HepG2 (cell line): Measurements from ENCODE around the gene RASSF4. TPM values are rescaled to one million over a fixed set of nuclear protein-coding genes. Genes with fewer than 3 reads are reported as not detected.

Experiments
- CCAR2 ChIP-seq: fragments of 200-400 bp; formaldehyde crosslinking; optimal IDR thresholded peaks from 2 replicates; pipeline ENCODE3; 2018; ENCODE audit warnings: low read depth, mild to moderate bottlenecking, low read length, moderate library complexity
- KLF11 ChIP-seq: IDR thresholded peaks from 2 replicates; pipeline ENCODE4 v1.6.1; 2016; ENCODE audit warnings: missing compliant biosample characterization
- MTA1 ChIP-seq: sonication (generic); formaldehyde crosslinking; IDR thresholded peaks from 2 replicates; pipeline ENCODE4 v1.4.0; 2020; ENCODE audit warnings: missing genetic modification reagents, mild to moderate bottlenecking, borderline replicate concordance
- NCOA1 ChIP-seq: sonication (generic); formaldehyde crosslinking; IDR thresholded peaks from 2 replicates; pipeline ENCODE4 v1.9.0; 2021; ENCODE audit warnings: missing genetic modification reagents
- PHF5A ChIP-seq: IDR thresholded peaks from one replicate; pipeline ENCODE4 v1.6.1; 2018; ENCODE audit warnings: low read depth, missing genetic modification reagents; ENCODE audit not compliant: unreplicated experiment
- SYNCRIP ChIP-seq: fragments of 200-400 bp; formaldehyde crosslinking; IDR thresholded peaks from 2 replicates; pipeline ENCODE4 v1.6.1; 2018; ENCODE audit warnings: mild to moderate bottlenecking, low read depth, low read length; ENCODE audit not compliant: insufficient read depth
- ZNF484 ChIP-seq: sonication (generic); formaldehyde crosslinking; IDR thresholded peaks from 2 replicates; pipeline ENCODE4 v1.5.1; 2020; ENCODE audit warnings: mild to moderate bottlenecking, low read depth, missing genetic modification reagents, borderline replicate concordance
- ZNF572 ChIP-seq: sonication (generic); formaldehyde crosslinking; IDR thresholded peaks from 2 replicates; pipeline ENCODE4 v1.5.1; 2020; ENCODE audit warnings: mild to moderate bottlenecking, missing genetic modification reagents
- polyA plus RNA-seq, 8 experiments: library from polyadenylated mRNA; depleted of rRNA in 3 of 8; stranded (reverse) in 7 of 8; unstranded in 1 of 8; fragments of >200 nt; fragmentation: Illumina TruSeq in 4 of 8; extraction: Trizol in 4 of 8; gene quantifications; 2 replicates each; pipeline versions ENCODE4 v1.2.1 to v1.2.3, GENCODE V29; 2011 to 2016; ENCODE audit warnings: low read depth in 4 of 8, missing spikeins in 1 of 8, mixed read lengths in 1 of 8; ENCODE audit not compliant: insufficient read depth in 1 of 8
- total RNA-seq, 5 experiments: library from RNA; depleted of rRNA; stranded (reverse); fragments of >200 nt; fragmentation: Illumina TruSeq; extraction: Trizol; gene quantifications; 2 replicates each; pipeline ENCODE4 v1.2.3, GENCODE V29; 2016; ENCODE audit warnings: low read depth in 1 of 5
- TF ChIP-seq, protein P1 (sequence below): sonication (generic); formaldehyde crosslinking; IDR thresholded peaks from 2 replicates; pipeline ENCODE4 v1.4.0; 2020; ENCODE audit warnings: missing genetic modification reagents
- TF ChIP-seq, protein P2 (sequence below): sonication (generic); formaldehyde crosslinking; IDR thresholded peaks from 2 replicates; pipeline ENCODE4 v1.4.0; 2020; ENCODE audit warnings: mild to moderate bottlenecking, missing genetic modification reagents
- TF ChIP-seq, protein P3 (sequence below): sonication (generic); formaldehyde crosslinking; IDR thresholded peaks from 2 replicates; pipeline ENCODE4 v1.9.0; 2021; ENCODE audit warnings: missing genetic modification reagents, borderline replicate concordance
- TF ChIP-seq, protein P4 (sequence below): sonication (generic); formaldehyde crosslinking; IDR thresholded peaks from 2 replicates; pipeline ENCODE4 v1.8.0; 2022; ENCODE audit warnings: mild to moderate bottlenecking, missing genetic modification reagents; ENCODE audit not compliant: insufficient replicate concordance
- TF ChIP-seq, protein P5 (sequence below): sonication (generic); formaldehyde crosslinking; IDR thresholded peaks from 2 replicates; pipeline ENCODE4 v1.4.0; 2020; ENCODE audit warnings: missing genetic modification reagents
- TF ChIP-seq, protein P6 (sequence below), 2 experiments: sonication (generic) in 1 of 2; formaldehyde crosslinking in 1 of 2; IDR thresholded peaks; 2 replicates each; pipeline versions ENCODE4 v1.6.1 to v1.9.0; 2014 to 2022; ENCODE audit warnings: antibody characterized with exemption in 1 of 2, borderline replicate concordance in 1 of 2, inconsistent platforms in 1 of 2, low read depth in 1 of 2, missing genetic modification reagents in 1 of 2

Gene RASSF4
- total and polyA plus RNA-seq, 2 of the 13 experiments (the other 11 are each of a cell fraction or from before 2014, with no cell fraction given): 34.0 to 51.7 TPM

DNA sequence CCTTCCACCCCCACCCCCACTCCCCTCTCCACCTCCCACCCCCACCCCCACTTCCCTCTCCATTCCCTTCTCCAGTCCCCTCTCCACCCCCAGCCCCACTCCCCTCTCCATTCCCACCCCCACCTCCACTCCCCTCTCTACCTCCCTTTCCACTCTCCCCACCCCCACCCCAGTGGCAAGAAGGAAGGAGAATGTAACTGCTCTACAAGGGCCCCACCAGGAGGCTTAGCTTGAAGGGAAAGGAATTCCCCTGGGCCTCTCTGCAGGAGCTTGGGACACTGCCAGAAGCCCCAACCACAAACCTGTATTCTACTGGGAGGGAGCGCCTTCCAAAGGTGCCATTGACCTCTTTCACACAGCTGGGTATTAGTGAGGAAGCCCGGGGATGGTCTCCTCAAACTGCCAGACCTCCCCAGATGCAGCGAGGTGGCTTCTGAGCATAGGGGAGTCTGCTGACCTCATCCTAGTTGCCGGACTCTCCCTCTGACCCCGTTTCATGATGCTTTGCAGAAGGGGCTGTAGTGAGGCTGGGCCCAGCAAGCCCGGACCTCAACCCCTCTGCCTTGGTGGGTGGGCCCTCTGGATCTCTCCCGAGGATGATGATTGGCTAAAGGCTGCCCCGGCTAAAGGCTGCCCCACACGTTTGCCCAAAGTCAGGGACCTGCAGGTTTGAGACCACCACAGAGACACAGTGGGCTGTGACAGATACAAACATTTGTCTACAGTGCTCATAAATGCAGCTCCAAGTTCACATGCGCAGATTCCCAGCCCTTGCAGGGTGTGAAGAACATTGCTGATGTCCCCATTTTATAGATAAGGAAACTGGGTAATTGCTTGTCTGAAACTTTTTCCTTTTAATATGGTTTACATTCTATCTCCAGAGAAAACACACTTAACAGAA, 16.1 kb downstream of the RASSF4 start (continued):
- TF ChIP-seq, protein P1, sequence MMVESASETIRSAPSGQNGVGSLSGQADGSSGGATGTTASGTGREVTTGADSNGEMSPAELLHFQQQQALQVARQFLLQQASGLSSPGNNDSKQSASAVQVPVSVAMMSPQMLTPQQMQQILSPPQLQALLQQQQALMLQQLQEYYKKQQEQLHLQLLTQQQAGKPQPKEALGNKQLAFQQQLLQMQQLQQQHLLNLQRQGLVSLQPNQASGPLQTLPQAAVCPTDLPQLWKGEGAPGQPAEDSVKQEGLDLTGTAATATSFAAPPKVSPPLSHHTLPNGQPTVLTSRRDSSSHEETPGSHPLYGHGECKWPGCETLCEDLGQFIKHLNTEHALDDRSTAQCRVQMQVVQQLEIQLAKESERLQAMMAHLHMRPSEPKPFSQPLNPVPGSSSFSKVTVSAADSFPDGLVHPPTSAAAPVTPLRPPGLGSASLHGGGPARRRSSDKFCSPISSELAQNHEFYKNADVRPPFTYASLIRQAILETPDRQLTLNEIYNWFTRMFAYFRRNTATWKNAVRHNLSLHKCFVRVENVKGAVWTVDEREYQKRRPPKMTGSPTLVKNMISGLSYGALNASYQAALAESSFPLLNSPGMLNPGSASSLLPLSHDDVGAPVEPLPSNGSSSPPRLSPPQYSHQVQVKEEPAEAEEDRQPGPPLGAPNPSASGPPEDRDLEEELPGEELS (CRISPR knock-in tag): peak; percentile 9; the same call in 1 of the 2 replicates
- TF ChIP-seq, protein P2, sequence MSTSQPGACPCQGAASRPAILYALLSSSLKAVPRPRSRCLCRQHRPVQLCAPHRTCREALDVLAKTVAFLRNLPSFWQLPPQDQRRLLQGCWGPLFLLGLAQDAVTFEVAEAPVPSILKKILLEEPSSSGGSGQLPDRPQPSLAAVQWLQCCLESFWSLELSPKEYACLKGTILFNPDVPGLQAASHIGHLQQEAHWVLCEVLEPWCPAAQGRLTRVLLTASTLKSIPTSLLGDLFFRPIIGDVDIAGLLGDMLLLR (CRISPR knock-in tag): no peak
- TF ChIP-seq, protein P3, sequence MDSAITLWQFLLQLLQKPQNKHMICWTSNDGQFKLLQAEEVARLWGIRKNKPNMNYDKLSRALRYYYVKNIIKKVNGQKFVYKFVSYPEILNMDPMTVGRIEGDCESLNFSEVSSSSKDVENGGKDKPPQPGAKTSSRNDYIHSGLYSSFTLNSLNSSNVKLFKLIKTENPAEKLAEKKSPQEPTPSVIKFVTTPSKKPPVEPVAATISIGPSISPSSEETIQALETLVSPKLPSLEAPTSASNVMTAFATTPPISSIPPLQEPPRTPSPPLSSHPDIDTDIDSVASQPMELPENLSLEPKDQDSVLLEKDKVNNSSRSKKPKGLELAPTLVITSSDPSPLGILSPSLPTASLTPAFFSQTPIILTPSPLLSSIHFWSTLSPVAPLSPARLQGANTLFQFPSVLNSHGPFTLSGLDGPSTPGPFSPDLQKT (CRISPR knock-in tag): no peak
- TF ChIP-seq ZNF484 (CRISPR knock-in tag) (no peak), CCAR2 (no peak), MTA1 (no peak), SYNCRIP (no peak), PHF5A (CRISPR knock-in tag) (peak; percentile 48), ZNF572 (CRISPR knock-in tag) (0 out of 2 replicates have a peak, but pooled peaks have one; percentile 56), KLF11 (CRISPR knock-in tag) (no peak), NCOA1 (no peak)
- TF ChIP-seq, protein P4, sequence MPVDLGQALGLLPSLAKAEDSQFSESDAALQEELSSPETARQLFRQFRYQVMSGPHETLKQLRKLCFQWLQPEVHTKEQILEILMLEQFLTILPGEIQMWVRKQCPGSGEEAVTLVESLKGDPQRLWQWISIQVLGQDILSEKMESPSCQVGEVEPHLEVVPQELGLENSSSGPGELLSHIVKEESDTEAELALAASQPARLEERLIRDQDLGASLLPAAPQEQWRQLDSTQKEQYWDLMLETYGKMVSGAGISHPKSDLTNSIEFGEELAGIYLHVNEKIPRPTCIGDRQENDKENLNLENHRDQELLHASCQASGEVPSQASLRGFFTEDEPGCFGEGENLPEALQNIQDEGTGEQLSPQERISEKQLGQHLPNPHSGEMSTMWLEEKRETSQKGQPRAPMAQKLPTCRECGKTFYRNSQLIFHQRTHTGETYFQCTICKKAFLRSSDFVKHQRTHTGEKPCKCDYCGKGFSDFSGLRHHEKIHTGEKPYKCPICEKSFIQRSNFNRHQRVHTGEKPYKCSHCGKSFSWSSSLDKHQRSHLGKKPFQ (CRISPR knock-in tag): no peak
- TF ChIP-seq, protein P5, sequence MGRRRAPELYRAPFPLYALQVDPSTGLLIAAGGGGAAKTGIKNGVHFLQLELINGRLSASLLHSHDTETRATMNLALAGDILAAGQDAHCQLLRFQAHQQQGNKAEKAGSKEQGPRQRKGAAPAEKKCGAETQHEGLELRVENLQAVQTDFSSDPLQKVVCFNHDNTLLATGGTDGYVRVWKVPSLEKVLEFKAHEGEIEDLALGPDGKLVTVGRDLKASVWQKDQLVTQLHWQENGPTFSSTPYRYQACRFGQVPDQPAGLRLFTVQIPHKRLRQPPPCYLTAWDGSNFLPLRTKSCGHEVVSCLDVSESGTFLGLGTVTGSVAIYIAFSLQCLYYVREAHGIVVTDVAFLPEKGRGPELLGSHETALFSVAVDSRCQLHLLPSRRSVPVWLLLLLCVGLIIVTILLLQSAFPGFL: no peak
- TF ChIP-seq, protein P6, sequence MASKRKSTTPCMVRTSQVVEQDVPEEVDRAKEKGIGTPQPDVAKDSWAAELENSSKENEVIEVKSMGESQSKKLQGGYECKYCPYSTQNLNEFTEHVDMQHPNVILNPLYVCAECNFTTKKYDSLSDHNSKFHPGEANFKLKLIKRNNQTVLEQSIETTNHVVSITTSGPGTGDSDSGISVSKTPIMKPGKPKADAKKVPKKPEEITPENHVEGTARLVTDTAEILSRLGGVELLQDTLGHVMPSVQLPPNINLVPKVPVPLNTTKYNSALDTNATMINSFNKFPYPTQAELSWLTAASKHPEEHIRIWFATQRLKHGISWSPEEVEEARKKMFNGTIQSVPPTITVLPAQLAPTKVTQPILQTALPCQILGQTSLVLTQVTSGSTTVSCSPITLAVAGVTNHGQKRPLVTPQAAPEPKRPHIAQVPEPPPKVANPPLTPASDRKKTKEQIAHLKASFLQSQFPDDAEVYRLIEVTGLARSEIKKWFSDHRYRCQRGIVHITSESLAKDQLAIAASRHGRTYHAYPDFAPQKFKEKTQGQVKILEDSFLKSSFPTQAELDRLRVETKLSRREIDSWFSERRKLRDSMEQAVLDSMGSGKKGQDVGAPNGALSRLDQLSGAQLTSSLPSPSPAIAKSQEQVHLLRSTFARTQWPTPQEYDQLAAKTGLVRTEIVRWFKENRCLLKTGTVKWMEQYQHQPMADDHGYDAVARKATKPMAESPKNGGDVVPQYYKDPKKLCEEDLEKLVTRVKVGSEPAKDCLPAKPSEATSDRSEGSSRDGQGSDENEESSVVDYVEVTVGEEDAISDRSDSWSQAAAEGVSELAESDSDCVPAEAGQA (IDR thresholded peaks at IDR 0.05; ENCODE audit: low read depth): no peak
- TF ChIP-seq, protein P6 (CRISPR knock-in tag; IDR thresholded peaks at IDR 0.05; ENCODE audit: borderline replicate concordance): no peak; the same call in 1 of the 2 replicates
